HepG2 (cell line): ENCODE results near the gene VEGFB. TPM values are rescaled to one million over a fixed set of nuclear protein-coding genes. Genes with fewer than 3 reads are reported as not detected.

Experiments
- CEBPB ChIP-seq: IDR thresholded peaks from 2 replicates; pipeline ENCODE4 v1.6.1; 2011; ENCODE audit warnings: low read depth, low read length, improper control_type of control experiment, borderline replicate concordance
- ELF3 ChIP-seq: IDR thresholded peaks from 2 replicates; pipeline ENCODE4 v1.6.1; 2016; ENCODE audit warnings: missing genetic modification reagents, missing compliant biosample characterization
- FOSL1 ChIP-seq: sonication (generic); formaldehyde crosslinking; IDR thresholded peaks from 2 replicates; pipeline ENCODE4 v1.9.0; 2021; ENCODE audit warnings: missing genetic modification reagents, borderline replicate concordance
- HMGXB3 ChIP-seq: sonication (generic); formaldehyde crosslinking; IDR thresholded peaks from 2 replicates; pipeline ENCODE4 v1.4.0; 2020; ENCODE audit warnings: missing genetic modification reagents, borderline replicate concordance
- HNF1A ChIP-seq, 2 experiments: sonication (generic) in 1 of 2; formaldehyde crosslinking in 1 of 2; IDR thresholded peaks; 2 replicates each; pipeline versions ENCODE4 v1.4.0 to v1.6.1; 2016 to 2020; ENCODE audit warnings: borderline replicate concordance in 1 of 2, low read depth in 1 of 2, mild to moderate bottlenecking in 1 of 2, missing genetic modification reagents in 1 of 2
- HNRNPLL ChIP-seq: fragments of 200-400 bp; formaldehyde crosslinking; IDR thresholded peaks from 2 replicates; pipeline ENCODE4 v1.6.1; 2017; ENCODE audit warnings: mild to moderate bottlenecking, low read depth, low read length; ENCODE audit not compliant: poor library complexity, severe bottlenecking
- NFRKB ChIP-seq: fragments of 450-650 bp; IDR thresholded peaks from 2 replicates; pipeline ENCODE4 v1.6.1; 2017
- RBM39 ChIP-seq: fragments of 200-400 bp; formaldehyde crosslinking; IDR thresholded peaks from one replicate; pipeline ENCODE4 v1.6.1; 2018; ENCODE audit warnings: antibody characterized with exemption, mild to moderate bottlenecking, low read depth, low read length; ENCODE audit not compliant: poor library complexity, severe bottlenecking
- ZNF569 ChIP-seq: sonication (generic); formaldehyde crosslinking; IDR thresholded peaks from 2 replicates; pipeline ENCODE4 v1.5.0; 2020; ENCODE audit warnings: mild to moderate bottlenecking, missing genetic modification reagents, moderate library complexity, borderline replicate concordance
- ZNF672 ChIP-seq: sonication (generic); formaldehyde crosslinking; IDR thresholded peaks from 2 replicates; pipeline ENCODE4 v1.8.1; 2022; ENCODE audit warnings: missing genetic modification reagents
- ZNF678 ChIP-seq: sonication (generic); formaldehyde crosslinking; IDR thresholded peaks from 2 replicates; pipeline ENCODE4 v1.4.0; 2020; ENCODE audit warnings: mild to moderate bottlenecking, missing genetic modification reagents
- polyA plus RNA-seq, 8 experiments: library from polyadenylated mRNA; depleted of rRNA in 3 of 8; stranded (reverse) in 7 of 8; unstranded in 1 of 8; fragments of >200 nt; fragmentation: Illumina TruSeq in 4 of 8; extraction: Trizol in 4 of 8; gene quantifications; 2 replicates each; pipeline versions ENCODE4 v1.2.1 to v1.2.3, GENCODE V29; 2011 to 2016; ENCODE audit warnings: low read depth in 4 of 8, missing spikeins in 1 of 8, mixed read lengths in 1 of 8; ENCODE audit not compliant: insufficient read depth in 1 of 8
- total RNA-seq, 5 experiments: library from RNA; depleted of rRNA; stranded (reverse); fragments of >200 nt; fragmentation: Illumina TruSeq; extraction: Trizol; gene quantifications; 2 replicates each; pipeline ENCODE4 v1.2.3, GENCODE V29; 2016; ENCODE audit warnings: low read depth in 1 of 5
- TF ChIP-seq, protein P1 (sequence below): sonication (generic); formaldehyde crosslinking; IDR thresholded peaks from 2 replicates; pipeline ENCODE4 v1.5.0; 2020; ENCODE audit warnings: mild to moderate bottlenecking, missing genetic modification reagents
- TF ChIP-seq, protein P2 (sequence below): sonication (generic); formaldehyde crosslinking; IDR thresholded peaks from 2 replicates; pipeline ENCODE4 v1.4.0; 2020; ENCODE audit warnings: missing genetic modification reagents, borderline replicate concordance
- TF ChIP-seq, protein P3 (sequence below): sonication (generic); formaldehyde crosslinking; IDR thresholded peaks from 2 replicates; pipeline ENCODE4 v1.4.0; 2020; ENCODE audit warnings: missing genetic modification reagents, mild to moderate bottlenecking, borderline replicate concordance

Gene VEGFB
- total and polyA plus RNA-seq, 2 of the 13 experiments (the other 11 are each of a cell fraction or from before 2014, with no cell fraction given), result 9.0 to 11.3 TPM

DNA sequence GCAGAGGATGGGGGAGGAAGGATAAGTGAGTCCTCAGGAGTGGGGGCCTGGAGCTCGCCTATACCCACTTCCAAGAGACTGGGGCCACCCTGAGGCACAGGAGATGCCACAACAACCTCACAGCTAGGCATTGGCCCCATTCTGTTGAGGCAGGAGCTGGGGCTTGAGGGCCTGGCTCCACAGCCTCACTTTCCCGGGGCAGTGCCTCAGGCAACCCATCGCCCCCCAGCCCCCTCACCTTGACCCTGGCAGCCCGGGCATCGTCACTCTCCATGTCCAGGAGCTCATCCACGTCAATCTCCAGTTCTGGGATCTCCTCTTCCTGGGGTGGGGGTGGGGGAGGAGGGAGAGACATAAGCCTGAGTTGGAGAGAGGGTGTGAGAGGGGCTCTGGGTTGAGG, 10.6 kb downstream of the VEGFB start (continued):
- TF ChIP-seq ZNF672 (no peak), CEBPB (no peak), ZNF678 (CRISPR knock-in tag) (no peak), ZNF569 (CRISPR knock-in tag) (no peak), FOSL1 (CRISPR knock-in tag) (no peak), RBM39 (no peak), ELF3 (CRISPR knock-in tag) (no peak), HNF1A (IDR thresholded peaks at IDR 0.05; ENCODE audit: low read depth) (no peak), HNF1A (CRISPR knock-in tag; IDR thresholded peaks at IDR 0.05; ENCODE audit: borderline replicate concordance) (no peak), NFRKB (no peak), HMGXB3 (CRISPR knock-in tag) (no peak), HNRNPLL (peak; percentile 10)
- TF ChIP-seq, protein P1, sequence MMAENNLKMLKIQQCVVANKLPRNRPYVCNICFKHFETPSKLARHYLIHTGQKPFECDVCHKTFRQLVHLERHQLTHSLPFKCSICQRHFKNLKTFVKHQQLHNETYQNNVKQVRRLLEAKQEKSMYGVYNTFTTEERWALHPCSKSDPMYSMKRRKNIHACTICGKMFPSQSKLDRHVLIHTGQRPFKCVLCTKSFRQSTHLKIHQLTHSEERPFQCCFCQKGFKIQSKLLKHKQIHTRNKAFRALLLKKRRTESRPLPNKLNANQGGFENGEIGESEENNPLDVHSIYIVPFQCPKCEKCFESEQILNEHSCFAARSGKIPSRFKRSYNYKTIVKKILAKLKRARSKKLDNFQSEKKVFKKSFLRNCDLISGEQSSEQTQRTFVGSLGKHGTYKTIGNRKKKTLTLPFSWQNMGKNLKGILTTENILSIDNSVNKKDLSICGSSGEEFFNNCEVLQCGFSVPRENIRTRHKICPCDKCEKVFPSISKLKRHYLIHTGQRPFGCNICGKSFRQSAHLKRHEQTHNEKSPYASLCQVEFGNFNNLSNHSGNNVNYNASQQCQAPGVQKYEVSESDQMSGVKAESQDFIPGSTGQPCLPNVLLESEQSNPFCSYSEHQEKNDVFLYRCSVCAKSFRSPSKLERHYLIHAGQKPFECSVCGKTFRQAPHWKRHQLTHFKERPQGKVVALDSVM (CRISPR knock-in tag), result no peak
- TF ChIP-seq, protein P2, sequence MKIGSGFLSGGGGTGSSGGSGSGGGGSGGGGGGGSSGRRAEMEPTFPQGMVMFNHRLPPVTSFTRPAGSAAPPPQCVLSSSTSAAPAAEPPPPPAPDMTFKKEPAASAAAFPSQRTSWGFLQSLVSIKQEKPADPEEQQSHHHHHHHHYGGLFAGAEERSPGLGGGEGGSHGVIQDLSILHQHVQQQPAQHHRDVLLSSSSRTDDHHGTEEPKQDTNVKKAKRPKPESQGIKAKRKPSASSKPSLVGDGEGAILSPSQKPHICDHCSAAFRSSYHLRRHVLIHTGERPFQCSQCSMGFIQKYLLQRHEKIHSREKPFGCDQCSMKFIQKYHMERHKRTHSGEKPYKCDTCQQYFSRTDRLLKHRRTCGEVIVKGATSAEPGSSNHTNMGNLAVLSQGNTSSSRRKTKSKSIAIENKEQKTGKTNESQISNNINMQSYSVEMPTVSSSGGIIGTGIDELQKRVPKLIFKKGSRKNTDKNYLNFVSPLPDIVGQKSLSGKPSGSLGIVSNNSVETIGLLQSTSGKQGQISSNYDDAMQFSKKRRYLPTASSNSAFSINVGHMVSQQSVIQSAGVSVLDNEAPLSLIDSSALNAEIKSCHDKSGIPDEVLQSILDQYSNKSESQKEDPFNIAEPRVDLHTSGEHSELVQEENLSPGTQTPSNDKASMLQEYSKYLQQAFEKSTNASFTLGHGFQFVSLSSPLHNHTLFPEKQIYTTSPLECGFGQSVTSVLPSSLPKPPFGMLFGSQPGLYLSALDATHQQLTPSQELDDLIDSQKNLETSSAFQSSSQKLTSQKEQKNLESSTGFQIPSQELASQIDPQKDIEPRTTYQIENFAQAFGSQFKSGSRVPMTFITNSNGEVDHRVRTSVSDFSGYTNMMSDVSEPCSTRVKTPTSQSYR (CRISPR knock-in tag), result no peak
- TF ChIP-seq, protein P3, sequence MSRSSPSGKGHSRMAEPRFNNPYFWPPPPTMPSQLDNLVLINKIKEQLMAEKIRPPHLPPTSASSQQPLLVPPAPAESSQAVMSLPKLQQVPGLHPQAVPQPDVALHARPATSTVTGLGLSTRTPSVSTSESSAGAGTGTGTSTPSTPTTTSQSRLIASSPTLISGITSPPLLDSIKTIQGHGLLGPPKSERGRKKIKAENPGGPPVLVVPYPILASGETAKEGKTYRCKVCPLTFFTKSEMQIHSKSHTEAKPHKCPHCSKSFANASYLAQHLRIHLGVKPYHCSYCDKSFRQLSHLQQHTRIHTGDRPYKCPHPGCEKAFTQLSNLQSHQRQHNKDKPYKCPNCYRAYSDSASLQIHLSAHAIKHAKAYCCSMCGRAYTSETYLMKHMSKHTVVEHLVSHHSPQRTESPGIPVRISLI (CRISPR knock-in tag), result no peak
